Nephron progenitor cell (in vitro differentiated cells): ENCODE results near the gene NBEA.

Source experiments
- DNase-seq: peaks from one replicate; pipeline ENCODE4 v3.0.0; 2021
- H3K27ac Mint-ChIP-seq: 2 replicates; pipeline ENCODE4 v1.8.0; 2021; ENCODE audit warnings: mild to moderate bottlenecking, moderate library complexity, mixed read lengths
- H3K27me3 Mint-ChIP-seq: 2 replicates; pipeline ENCODE4 v1.8.0; 2021; ENCODE audit warnings: mild to moderate bottlenecking, low read depth, mixed read lengths; ENCODE audit not compliant: poor library complexity
- H3K36me3 Mint-ChIP-seq: 2 replicates; pipeline ENCODE4 v1.8.0; 2021; ENCODE audit warnings: low read depth, mixed read lengths
- H3K4me1 Mint-ChIP-seq: 2 replicates; pipeline ENCODE4 v1.8.0; 2021; ENCODE audit warnings: mixed read lengths
- H3K4me3 Mint-ChIP-seq: 2 replicates; pipeline ENCODE4 v1.8.0; 2021; ENCODE audit warnings: mild to moderate bottlenecking, moderate library complexity, mixed read lengths
- H3K9me3 Mint-ChIP-seq: 2 replicates; pipeline ENCODE4 v1.8.0; 2021; ENCODE audit warnings: mild to moderate bottlenecking, moderate library complexity, mixed read lengths
- TF ChIP-seq, protein P1 (sequence below): fragments of 200-600 bp; sonication (generic); IDR thresholded peaks from 2 replicates; pipeline ENCODE4 v1.5.0; 2021; ENCODE audit warnings: antibody characterized with exemption

NBEA gene

GRCh38 chr13:35140831-35141230, 198.8 kb downstream of the NBEA start:
- peak overlapping the region; percentile 34 for H3K27ac Mint-ChIP-seq
- no peak for DNase-seq
- H3K27me3 Mint-ChIP-seq: no peaks in the 10 kb centered on the region
- no peaks in the 10 kb centered on the region for H3K9me3 Mint-ChIP-seq
- TF ChIP-seq, protein P1, sequence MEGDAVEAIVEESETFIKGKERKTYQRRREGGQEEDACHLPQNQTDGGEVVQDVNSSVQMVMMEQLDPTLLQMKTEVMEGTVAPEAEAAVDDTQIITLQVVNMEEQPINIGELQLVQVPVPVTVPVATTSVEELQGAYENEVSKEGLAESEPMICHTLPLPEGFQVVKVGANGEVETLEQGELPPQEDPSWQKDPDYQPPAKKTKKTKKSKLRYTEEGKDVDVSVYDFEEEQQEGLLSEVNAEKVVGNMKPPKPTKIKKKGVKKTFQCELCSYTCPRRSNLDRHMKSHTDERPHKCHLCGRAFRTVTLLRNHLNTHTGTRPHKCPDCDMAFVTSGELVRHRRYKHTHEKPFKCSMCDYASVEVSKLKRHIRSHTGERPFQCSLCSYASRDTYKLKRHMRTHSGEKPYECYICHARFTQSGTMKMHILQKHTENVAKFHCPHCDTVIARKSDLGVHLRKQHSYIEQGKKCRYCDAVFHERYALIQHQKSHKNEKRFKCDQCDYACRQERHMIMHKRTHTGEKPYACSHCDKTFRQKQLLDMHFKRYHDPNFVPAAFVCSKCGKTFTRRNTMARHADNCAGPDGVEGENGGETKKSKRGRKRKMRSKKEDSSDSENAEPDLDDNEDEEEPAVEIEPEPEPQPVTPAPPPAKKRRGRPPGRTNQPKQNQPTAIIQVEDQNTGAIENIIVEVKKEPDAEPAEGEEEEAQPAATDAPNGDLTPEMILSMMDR: no peak
- H3K4me1 Mint-ChIP-seq: no peaks in the 10 kb centered on the region
- no peak overlapping the region for H3K4me3 Mint-ChIP-seq
- H3K36me3 Mint-ChIP-seq: peaks cover 4% of the 10 kb centered on the region

GRCh38 chr13:35143123-35143522, 201.1 kb downstream of the NBEA start:
- no peak for DNase-seq
- H3K4me1 Mint-ChIP-seq: no peaks in the 10 kb centered on the region
- TF ChIP-seq, protein P1: no peak
- peaks cover 4% of the 10 kb centered on the region for H3K36me3 Mint-ChIP-seq
- H3K27me3 Mint-ChIP-seq: no peaks in the 10 kb centered on the region
- no peak overlapping the region for H3K27ac Mint-ChIP-seq
- no peaks in the 10 kb centered on the region for H3K9me3 Mint-ChIP-seq
- no peak overlapping the region for H3K4me3 Mint-ChIP-seq

DNA sequence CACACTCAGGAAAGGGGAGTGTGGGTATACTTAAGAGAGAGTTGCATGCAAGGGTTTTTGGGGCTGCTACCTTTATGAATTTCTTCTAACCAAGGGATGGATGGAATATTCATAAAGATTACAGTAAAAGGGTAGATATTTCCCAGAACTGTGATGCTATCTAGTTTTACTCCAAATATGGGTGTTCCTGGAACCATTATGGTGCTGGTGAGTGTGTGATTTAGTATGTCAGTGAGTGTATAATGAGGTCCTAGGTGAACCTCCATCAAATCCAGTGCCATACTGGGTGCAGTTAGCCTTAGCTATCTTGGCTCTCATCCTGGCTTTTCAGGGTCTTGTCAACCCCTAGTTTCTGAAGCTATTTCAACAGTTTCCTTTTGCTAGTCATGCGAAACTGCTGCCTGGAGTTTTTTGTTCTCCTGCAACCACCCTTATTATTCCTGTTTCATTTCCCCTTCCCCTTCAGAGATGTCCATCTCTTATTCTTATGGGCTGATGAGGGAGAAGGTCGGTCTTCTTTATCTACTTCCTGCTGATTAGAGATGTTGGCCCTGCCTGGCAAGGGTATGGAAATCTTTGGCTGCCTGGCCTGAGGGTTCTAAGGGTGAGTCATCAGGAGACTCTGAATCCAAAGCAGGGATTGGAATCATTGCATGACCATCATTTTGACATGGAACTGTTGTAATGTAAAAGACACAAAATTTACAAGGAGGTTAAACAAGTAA, 202.3 kb downstream of the NBEA start:
- Mint-ChIP-seq H3K4me3 (no peak overlapping the region), H3K9me3 (no peaks in the 10 kb centered on the region), H3K27ac (no peak overlapping the region), H3K27me3 (no peaks in the 10 kb centered on the region), H3K4me1 (no peaks in the 10 kb centered on the region), H3K36me3 (peaks cover 4% of the 10 kb centered on the region)
- TF ChIP-seq, protein P1: no peak
- no peak for DNase-seq

DNA sequence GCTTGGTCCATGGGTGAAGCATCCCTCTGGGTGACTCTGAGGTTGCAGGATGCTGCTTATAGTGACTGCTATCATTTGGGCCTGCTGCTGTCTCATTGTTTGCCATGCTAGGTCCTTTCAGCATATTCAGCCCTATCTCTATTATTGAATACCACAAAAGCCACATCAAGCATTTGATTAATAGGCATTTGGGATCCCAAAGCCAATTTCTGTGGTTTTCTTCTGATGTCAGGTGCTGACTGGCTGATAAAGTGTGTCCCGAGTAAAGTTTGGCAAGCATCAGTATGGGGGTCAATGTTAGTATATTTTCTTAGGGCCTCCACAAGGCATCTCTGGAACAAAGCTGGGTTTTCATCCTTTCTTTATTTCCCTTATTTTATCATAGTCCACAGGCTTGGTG, 204.6 kb downstream of the NBEA start:
- TF ChIP-seq, protein P1: no peak
- DNase-seq: no peak
- Mint-ChIP-seq H3K36me3 (peaks cover 4% of the 10 kb centered on the region), H3K27ac (no peak overlapping the region), H3K4me1 (no peaks in the 10 kb centered on the region), H3K9me3 (no peaks in the 10 kb centered on the region), H3K27me3 (peaks cover 3% of the 10 kb centered on the region), H3K4me3 (no peak overlapping the region)

DNA sequence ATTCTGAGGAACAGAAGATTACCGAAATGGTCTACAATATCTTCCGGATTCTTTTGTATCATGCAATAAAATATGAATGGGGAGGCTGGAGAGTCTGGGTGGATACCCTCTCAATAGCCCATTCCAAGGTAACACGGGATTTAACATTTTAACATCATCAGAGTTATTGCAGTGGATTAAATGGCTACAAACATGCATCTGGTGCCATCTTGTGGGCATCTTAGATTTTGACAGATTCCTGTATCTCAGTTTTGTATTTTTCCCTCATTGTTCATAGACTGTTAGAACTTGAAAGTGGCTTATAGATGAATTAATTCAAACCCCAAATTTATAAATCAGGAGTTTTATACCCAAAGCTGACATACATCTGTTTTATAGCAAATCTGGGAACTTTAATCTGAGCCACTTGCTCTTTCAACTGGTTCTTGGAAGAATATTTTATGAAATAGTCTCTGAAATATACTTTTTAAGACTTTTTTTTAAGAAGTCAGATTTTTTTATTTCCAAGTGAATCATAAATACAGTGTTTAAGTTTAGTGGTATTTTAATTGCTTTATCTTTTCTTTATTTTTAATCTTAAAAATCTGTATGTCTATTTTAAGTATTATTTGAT, 215.2 kb downstream of the NBEA start:
- H3K9me3 Mint-ChIP-seq: no peaks in the 10 kb centered on the region
- H3K4me3 Mint-ChIP-seq: no peak overlapping the region
- peaks cover 8% of the 10 kb centered on the region for H3K36me3 Mint-ChIP-seq
- H3K4me1 Mint-ChIP-seq: no peaks in the 10 kb centered on the region
- H3K27me3 Mint-ChIP-seq: peaks cover 3% of the 10 kb centered on the region
- peak; percentile 26 for DNase-seq
- TF ChIP-seq, protein P1: peak; percentile 73
- H3K27ac Mint-ChIP-seq: no peak overlapping the region

- Mint-ChIP-seq H3K9me3 (no peaks in the 10 kb centered on the region), H3K36me3 (peaks cover 8% of the 10 kb centered on the region), H3K4me1 (no peaks in the 10 kb centered on the region), H3K4me3 (no peak overlapping the region), H3K27ac (no peak overlapping the region), H3K27me3 (peaks cover 3% of the 10 kb centered on the region)
- TF ChIP-seq, protein P1: no peak
- no peak for DNase-seq
These were observed 217.0 kb downstream of the NBEA start for GRCh38 chr13:35159041-35159440.
